SK-N-SH treated with all-trans-retinoic acid at 6 μM for 48 hours (cell line): Measurements from ENCODE around the gene PRDM5.

Experiments
- ATAC-seq: fragments of 200-7000 bp; cut with Tn5 transposase; 3 replicates; pipeline ENCODE4 v1.9.1; 2020; ENCODE audit warnings: mild to moderate bottlenecking, moderate library complexity
- ARNTL ChIP-seq: fragments of 450-650 bp; formaldehyde crosslinking; IDR thresholded peaks from 2 replicates; pipeline ENCODE4 v1.5.0; 2020; ENCODE audit warnings: low read depth, mild to moderate bottlenecking, moderate library complexity, borderline replicate concordance
- BACH2 ChIP-seq: fragments of 250-450 bp; sonication (Bioruptor Pico); IDR thresholded peaks from 2 replicates; pipeline ENCODE4 v1.9.0; 2021; ENCODE audit warnings: mild to moderate bottlenecking, borderline replicate concordance
- CREB5 ChIP-seq: fragments of 250-450 bp; sonication (Bioruptor Pico); IDR thresholded peaks from 2 replicates; pipeline ENCODE4 v1.5.1; 2020; ENCODE audit warnings: low read depth, mild to moderate bottlenecking, moderate library complexity
- CSDC2 ChIP-seq: fragments of 250-450 bp; sonication (Bioruptor Pico); IDR thresholded peaks from 2 replicates; pipeline ENCODE4 v1.5.0; 2020; ENCODE audit warnings: mild to moderate bottlenecking, moderate library complexity
- CSRNP3 ChIP-seq: fragments of 250-450 bp; sonication (Bioruptor Pico); IDR thresholded peaks from 2 replicates; pipeline ENCODE4 v1.5.1; 2021; ENCODE audit warnings: mild to moderate bottlenecking, moderate library complexity
- ESRRG ChIP-seq: fragments of 250-450 bp; sonication (Bioruptor Pico); IDR thresholded peaks from 2 replicates; pipeline ENCODE4 v1.6.1; 2021; ENCODE audit warnings: mild to moderate bottlenecking
- GLIS3 ChIP-seq: fragments of 250-450 bp; sonication (Bioruptor Pico); IDR thresholded peaks from 2 replicates; pipeline ENCODE4 v1.5.0; 2020; ENCODE audit warnings: mild to moderate bottlenecking, moderate library complexity
- OSR1 ChIP-seq: fragments of 250-450 bp; sonication (Bioruptor Pico); IDR thresholded peaks from 2 replicates; pipeline ENCODE4 v1.8.0; 2022; ENCODE audit warnings: moderate library complexity, mild to moderate bottlenecking, inconsistent platforms
- PATZ1 ChIP-seq: fragments of 250-450 bp; sonication (Bioruptor Pico); IDR thresholded peaks from 2 replicates; pipeline ENCODE4 v1.8.0; 2020; ENCODE audit warnings: mild to moderate bottlenecking, moderate library complexity, borderline replicate concordance
- POU6F1 ChIP-seq: fragments of 250-450 bp; sonication (Bioruptor Pico); IDR thresholded peaks from 2 replicates; pipeline ENCODE4 v1.8.0; 2021; ENCODE audit warnings: low read depth, mild to moderate bottlenecking, moderate library complexity, borderline replicate concordance
- PPARA ChIP-seq: fragments of 250-450 bp; sonication (Bioruptor Pico); IDR thresholded peaks from 2 replicates; pipeline ENCODE4 v1.5.0; 2020; ENCODE audit warnings: mild to moderate bottlenecking, borderline replicate concordance
- RARB ChIP-seq: fragments of 250-450 bp; sonication (Bioruptor Pico); IDR thresholded peaks from 2 replicates; pipeline ENCODE4 v1.8.0; 2021; ENCODE audit warnings: mild to moderate bottlenecking, moderate library complexity
- SNAI2 ChIP-seq: fragments of 250-450 bp; sonication (Bioruptor Pico); IDR thresholded peaks from 2 replicates; pipeline ENCODE4 v1.5.0; 2020; ENCODE audit warnings: mild to moderate bottlenecking, moderate library complexity
- TCF4 ChIP-seq: fragments of 250-450 bp; sonication (Bioruptor Pico); IDR thresholded peaks from 2 replicates; pipeline ENCODE4 v1.8.0; 2021; ENCODE audit warnings: mild to moderate bottlenecking, moderate library complexity, borderline replicate concordance
- TOX ChIP-seq: fragments of 250-450 bp; sonication (Bioruptor Pico); IDR thresholded peaks from 2 replicates; pipeline ENCODE4 v1.8.0; 2021; ENCODE audit warnings: mild to moderate bottlenecking, moderate library complexity, borderline replicate concordance
- ZC3H10 ChIP-seq: fragments of 250-450 bp; sonication (Bioruptor Pico); IDR thresholded peaks from 2 replicates; pipeline ENCODE4 v1.5.1; 2021; ENCODE audit warnings: mild to moderate bottlenecking, moderate library complexity
- ZFP3 ChIP-seq: fragments of 250-450 bp; sonication (Bioruptor Pico); IDR thresholded peaks from 2 replicates; pipeline ENCODE4 v1.5.0; 2020; ENCODE audit warnings: mild to moderate bottlenecking, moderate library complexity
- ZFP30 ChIP-seq: fragments of 450-650 bp; formaldehyde crosslinking; IDR thresholded peaks from 2 replicates; pipeline ENCODE4 v1.5.0; 2022; ENCODE audit warnings: mild to moderate bottlenecking, moderate library complexity
- ZNF565 ChIP-seq: fragments of 450-650 bp; formaldehyde crosslinking; conservative IDR thresholded peaks from 2 replicates; pipeline ENCODE4 v1.5.0; 2020; ENCODE audit warnings: low read depth, mild to moderate bottlenecking, moderate library complexity
- ZNF70 ChIP-seq: fragments of 450-650 bp; formaldehyde crosslinking; IDR thresholded peaks from 2 replicates; pipeline ENCODE4 v1.5.0; 2020; ENCODE audit warnings: mild to moderate bottlenecking, moderate library complexity
- ZNF8 ChIP-seq: fragments of 450-650 bp; formaldehyde crosslinking; IDR thresholded peaks from 2 replicates; pipeline ENCODE4 v1.5.0; 2020; ENCODE audit warnings: mild to moderate bottlenecking, moderate library complexity

Gene PRDM5

GRCh38 chr4:120723105-120723504 is 199.4 kb downstream of the PRDM5 start (continued):
- TF ChIP-seq PATZ1, result no peak
- TF ChIP-seq SNAI2 (CRISPR knock-in tag), result no peak
- TF ChIP-seq CSDC2, result no peak
- no peak for TF ChIP-seq GLIS3 (CRISPR knock-in tag)
- no peak for TF ChIP-seq ESRRG (CRISPR knock-in tag)

GRCh38 chr4:120722655-120723054 is 199.9 kb downstream of the PRDM5 start:
- TF ChIP-seq CSDC2 (no peak), CREB5 (CRISPR knock-in tag) (no peak), ESRRG (CRISPR knock-in tag) (no peak), CSRNP3 (no peak), BACH2 (CRISPR knock-in tag) (no peak), POU6F1 (CRISPR knock-in tag) (no peak), ZNF565 (no peak), OSR1 (CRISPR knock-in tag) (no peak), RARB (CRISPR knock-in tag) (no peak), PPARA (CRISPR knock-in tag) (no peak), TOX (no peak)
- TF ChIP-seq, all 23 proteins: peak for 0
- no peak for ATAC-seq

- ATAC-seq, result no peak
- TF ChIP-seq ZC3H10 (CRISPR knock-in tag) (no peak), ZFP3 (no peak), OSR1 (CRISPR knock-in tag) (no peak), BACH2 (CRISPR knock-in tag) (no peak), SNAI2 (CRISPR knock-in tag) (no peak), CREB5 (CRISPR knock-in tag) (no peak), GLIS3 (CRISPR knock-in tag) (no peak), ZNF70 (CRISPR knock-in tag) (no peak), CSDC2 (no peak), ZNF8 (CRISPR knock-in tag) (no peak), TCF4 (CRISPR knock-in tag) (no peak), ZFP30 (CRISPR knock-in tag) (no peak), ARNTL (CRISPR knock-in tag) (no peak), ZNF565 (no peak), POU6F1 (CRISPR knock-in tag) (no peak)
Observed at GRCh38 chr4:120720354-120720934, 202.1 kb downstream of the PRDM5 start.
